ENCODE data around the gene SLC25A6. TPM values are rescaled to one million over a fixed set of nuclear protein-coding genes. Genes with fewer than 3 reads are reported as not detected.

The SLC25A6 gene
- total RNA-seq, 1 donor from 2014 or later = 453 TPM

DNA sequence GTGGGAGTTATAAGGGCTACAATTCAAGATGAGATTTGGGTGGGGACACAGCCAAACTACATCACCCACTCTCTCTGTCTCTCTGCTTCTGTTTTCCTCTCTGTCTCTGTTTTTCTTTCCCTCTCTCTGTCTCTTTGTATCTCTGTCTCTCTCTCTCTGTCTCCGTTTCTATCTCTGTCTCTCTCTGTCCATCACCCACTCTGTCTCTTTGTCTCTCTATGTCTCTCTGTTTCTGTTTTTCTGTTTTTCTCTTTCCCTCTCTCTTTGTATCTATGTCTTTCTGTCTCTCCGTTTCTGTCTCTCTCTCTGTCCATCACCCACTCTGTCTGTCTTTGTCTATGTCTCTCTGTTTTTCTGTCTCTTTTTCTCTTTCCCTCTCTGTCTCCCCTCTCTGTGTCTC, 30.0 kb downstream of the SLC25A6 start:
- Mint-ChIP-seq H3K36me3 (peaks cover 21% of the 10 kb centered on the region), H3K9me3 (no peaks in the 10 kb centered on the region), H3K4me3 (no peak overlapping the region), H3K4me1 (no peaks in the 10 kb centered on the region), H3K27me3 (ENCODE audit: low read depth) (no peaks in the 10 kb centered on the region), H3K27ac (no peak overlapping the region)
- TF ChIP-seq, protein P1, sequence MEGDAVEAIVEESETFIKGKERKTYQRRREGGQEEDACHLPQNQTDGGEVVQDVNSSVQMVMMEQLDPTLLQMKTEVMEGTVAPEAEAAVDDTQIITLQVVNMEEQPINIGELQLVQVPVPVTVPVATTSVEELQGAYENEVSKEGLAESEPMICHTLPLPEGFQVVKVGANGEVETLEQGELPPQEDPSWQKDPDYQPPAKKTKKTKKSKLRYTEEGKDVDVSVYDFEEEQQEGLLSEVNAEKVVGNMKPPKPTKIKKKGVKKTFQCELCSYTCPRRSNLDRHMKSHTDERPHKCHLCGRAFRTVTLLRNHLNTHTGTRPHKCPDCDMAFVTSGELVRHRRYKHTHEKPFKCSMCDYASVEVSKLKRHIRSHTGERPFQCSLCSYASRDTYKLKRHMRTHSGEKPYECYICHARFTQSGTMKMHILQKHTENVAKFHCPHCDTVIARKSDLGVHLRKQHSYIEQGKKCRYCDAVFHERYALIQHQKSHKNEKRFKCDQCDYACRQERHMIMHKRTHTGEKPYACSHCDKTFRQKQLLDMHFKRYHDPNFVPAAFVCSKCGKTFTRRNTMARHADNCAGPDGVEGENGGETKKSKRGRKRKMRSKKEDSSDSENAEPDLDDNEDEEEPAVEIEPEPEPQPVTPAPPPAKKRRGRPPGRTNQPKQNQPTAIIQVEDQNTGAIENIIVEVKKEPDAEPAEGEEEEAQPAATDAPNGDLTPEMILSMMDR (IDR thresholded peaks at IDR 0.05; ENCODE audit: unreplicated experiment) = no peak
- DNase-seq (ENCODE audit: low spot score in 2 of 2, unreplicated experiment in 2 of 2) = no peak

DNA sequence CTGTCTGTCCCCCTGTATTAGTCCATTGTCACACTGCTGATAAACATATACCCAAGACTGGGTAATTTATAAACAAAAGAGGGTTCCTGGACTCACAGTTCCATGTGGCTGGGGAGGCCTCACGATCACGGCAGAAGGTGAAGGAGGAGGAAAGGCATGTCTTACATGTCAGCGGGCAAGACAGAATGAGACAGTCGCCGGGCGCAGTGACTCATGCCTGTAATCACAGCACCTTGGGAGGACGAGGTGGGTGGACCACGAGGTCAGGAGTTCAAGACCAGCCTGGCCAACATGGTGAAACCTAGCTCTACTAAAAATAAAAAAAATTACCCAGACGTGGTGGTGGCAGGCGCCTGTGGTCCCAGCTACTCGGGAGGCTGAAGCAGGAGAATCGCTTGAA, 30.6 kb downstream of the SLC25A6 start:
- TF ChIP-seq, protein P1 (IDR thresholded peaks at IDR 0.05; ENCODE audit: unreplicated experiment) = no peak
- no peak for DNase-seq (ENCODE audit: low spot score in 2 of 2, unreplicated experiment in 2 of 2)
- H3K9me3 Mint-ChIP-seq = no peaks in the 10 kb centered on the region
- no peaks in the 10 kb centered on the region for H3K27me3 Mint-ChIP-seq (ENCODE audit: low read depth)
- H3K4me1 Mint-ChIP-seq = no peaks in the 10 kb centered on the region
- H3K27ac Mint-ChIP-seq = no peak overlapping the region
- no peak overlapping the region for H3K4me3 Mint-ChIP-seq
- H3K36me3 Mint-ChIP-seq = peaks cover 21% of the 10 kb centered on the region

DNA sequence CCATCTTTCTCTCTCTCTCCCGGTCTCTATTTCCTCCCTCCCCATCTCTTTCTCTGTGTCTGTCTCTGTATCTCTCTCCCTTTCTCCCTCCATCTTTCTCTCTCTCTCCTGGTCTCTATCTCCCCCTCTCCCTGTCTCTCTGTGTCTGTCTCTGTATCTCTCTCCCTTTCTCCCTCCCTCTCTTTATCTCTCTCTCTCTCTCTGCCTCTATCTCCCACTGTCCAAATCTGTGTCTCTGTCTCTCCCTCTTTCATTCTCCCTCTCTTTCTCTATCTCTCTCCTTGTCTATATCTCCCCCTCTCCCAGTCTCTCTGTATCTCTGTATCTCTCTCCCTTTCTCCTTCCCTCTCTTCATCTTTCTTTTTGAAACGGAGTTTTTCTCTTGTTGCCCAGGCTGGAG, 31.7 kb downstream of the SLC25A6 start:
- H3K36me3 Mint-ChIP-seq = peaks cover 21% of the 10 kb centered on the region
- no peaks in the 10 kb centered on the region for H3K9me3 Mint-ChIP-seq
- no peak for DNase-seq (ENCODE audit: low spot score in 2 of 2, unreplicated experiment in 2 of 2)
- no peaks in the 10 kb centered on the region for H3K27me3 Mint-ChIP-seq (ENCODE audit: low read depth)
- no peak overlapping the region for H3K4me3 Mint-ChIP-seq
- TF ChIP-seq, protein P1 (IDR thresholded peaks at IDR 0.05; ENCODE audit: unreplicated experiment) = no peak
- no peak overlapping the region for H3K27ac Mint-ChIP-seq
- H3K4me1 Mint-ChIP-seq = no peaks in the 10 kb centered on the region

DNA sequence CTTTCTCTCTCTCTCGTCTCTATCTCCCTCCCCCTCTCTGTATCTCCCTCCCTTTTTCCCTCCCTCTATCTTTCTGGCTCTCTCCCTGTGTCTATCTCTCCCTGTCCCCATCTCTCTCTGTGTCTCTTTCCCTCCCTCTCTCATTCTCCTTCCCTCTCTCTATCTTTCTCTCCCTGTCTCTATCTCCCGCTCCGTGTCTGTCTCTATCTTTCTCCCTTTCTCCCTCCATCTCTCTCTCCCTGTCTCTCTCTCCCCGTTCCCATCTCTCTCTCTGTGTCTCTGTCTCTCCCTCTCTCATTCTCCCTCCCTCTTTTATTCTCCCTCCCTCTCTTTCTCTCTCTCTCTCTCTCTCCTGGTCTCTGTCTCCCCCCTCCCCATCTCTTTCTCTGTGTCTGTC, 32.4 kb downstream of the SLC25A6 start:
- Mint-ChIP-seq H3K4me1 (no peaks in the 10 kb centered on the region), H3K4me3 (no peak overlapping the region), H3K27me3 (ENCODE audit: low read depth) (no peaks in the 10 kb centered on the region), H3K9me3 (no peaks in the 10 kb centered on the region), H3K36me3 (peaks cover 18% of the 10 kb centered on the region), H3K27ac (no peak overlapping the region)
- no peak for DNase-seq (ENCODE audit: low spot score in 2 of 2, unreplicated experiment in 2 of 2)
- TF ChIP-seq, protein P1 (IDR thresholded peaks at IDR 0.05; ENCODE audit: unreplicated experiment) = no peak

DNA sequence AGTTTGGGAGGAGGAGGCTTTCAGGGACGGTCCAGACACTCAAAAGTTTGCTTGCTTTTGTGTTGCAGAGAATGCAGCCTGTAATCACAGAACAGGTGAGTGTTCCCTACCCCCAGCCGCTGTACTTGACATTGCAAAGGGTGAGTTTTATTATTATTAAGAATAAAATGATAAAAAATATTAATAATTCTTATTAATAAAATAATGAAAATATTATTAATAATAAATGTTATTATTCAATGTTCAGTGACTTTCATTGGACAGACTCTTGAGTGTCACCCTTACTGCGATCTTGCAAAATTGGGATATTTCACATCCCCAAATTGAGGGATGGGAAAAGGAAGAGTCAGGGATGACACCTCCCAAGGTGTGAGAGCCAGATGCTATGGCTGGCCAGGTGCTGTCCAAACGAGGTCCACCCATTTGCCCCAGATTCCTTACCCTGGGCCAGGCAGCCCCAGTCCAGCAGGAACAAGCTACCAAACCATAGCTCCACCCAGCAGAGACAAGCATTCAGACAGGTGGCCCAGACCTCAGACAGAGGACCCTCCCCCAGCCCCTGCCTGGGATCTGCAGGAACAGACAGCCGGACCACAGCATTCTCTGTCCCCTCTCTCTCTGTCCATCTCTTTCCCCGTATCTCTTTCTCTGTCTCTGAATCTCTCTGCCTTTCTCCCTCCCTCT, 33.0 kb downstream of the SLC25A6 start:
- Mint-ChIP-seq H3K27me3 (ENCODE audit: low read depth) (no peaks in the 10 kb centered on the region), H3K9me3 (no peaks in the 10 kb centered on the region), H3K27ac (no peak overlapping the region), H3K4me3 (no peak overlapping the region), H3K4me1 (no peaks in the 10 kb centered on the region), H3K36me3 (peaks cover 18% of the 10 kb centered on the region)
- DNase-seq (ENCODE audit: low spot score in 2 of 2, unreplicated experiment in 2 of 2) = no peak
- TF ChIP-seq, protein P1 (IDR thresholded peaks at IDR 0.05; ENCODE audit: unreplicated experiment) = no peak

Measured in mesothelial cell of epicardium (in vitro differentiated cells).